Hepatocyte (in vitro differentiated cells): Measurements from ENCODE around the gene CWF19L1. TPM values are rescaled to one million over a fixed set of nuclear protein-coding genes. Genes with fewer than 3 reads are reported as not detected.

ENCODE experiments used
- DNase-seq: peaks from one replicate; pipeline ENCODE4 v3.0.0-alpha.2; 2016; ENCODE audit warnings: low spot score
- H2AFZ ChIP-seq: fragments of 200-600 bp; sonication (generic); 2 replicates; pipeline ENCODE4 v1.6.0; 2016; ENCODE audit warnings: antibody characterized with exemption, mild to moderate bottlenecking
- H3K27ac ChIP-seq: fragments of 200-600 bp; sonication (generic); 2 replicates; pipeline ENCODE4 v1.5.1; 2016; ENCODE audit warnings: mild to moderate bottlenecking
- H3K27me3 ChIP-seq: fragments of 200-600 bp; sonication (generic); 2 replicates; pipeline ENCODE4 v1.6.1; 2016
- H3K36me3 ChIP-seq: fragments of 200-600 bp; sonication (generic); replicated peaks from 2 replicates; pipeline ENCODE4 v1.5.1; 2016; ENCODE audit warnings: low read depth; ENCODE audit not compliant: insufficient read depth
- H3K4me1 ChIP-seq: fragments of 200-600 bp; sonication (generic); 2 replicates; pipeline ENCODE4 v1.5.1; 2016; ENCODE audit warnings: mild to moderate bottlenecking, moderate library complexity; ENCODE audit not compliant: insufficient read depth
- H3K4me2 ChIP-seq: fragments of 200-600 bp; sonication (generic); 2 replicates; pipeline ENCODE4 v1.6.0; 2016
- H3K4me3 ChIP-seq: fragments of 200-600 bp; sonication (generic); 2 replicates; pipeline ENCODE4 v1.5.1; 2016; ENCODE audit warnings: mild to moderate bottlenecking
- H3K79me2 ChIP-seq: fragments of 200-600 bp; sonication (generic); 2 replicates; pipeline ENCODE4 v1.6.0; 2017; ENCODE audit warnings: mild to moderate bottlenecking
- H3K9me2 ChIP-seq: fragments of 200-600 bp; sonication (generic); replicated peaks from 2 replicates; pipeline ENCODE4 v1.6.0; 2017; ENCODE audit warnings: mild to moderate bottlenecking; ENCODE audit not compliant: insufficient read depth
- H3K9me3 ChIP-seq: fragments of 200-600 bp; sonication (generic); 2 replicates; pipeline ENCODE4 v1.5.1; 2016; ENCODE audit warnings: low read depth, mild to moderate bottlenecking
- H4K20me1 ChIP-seq: fragments of 200-600 bp; sonication (generic); 2 replicates; pipeline ENCODE4 v1.6.0; 2016; ENCODE audit warnings: mild to moderate bottlenecking; ENCODE audit not compliant: insufficient read depth, poor library complexity, severe bottlenecking
- CTCF ChIP-seq: fragments of 200-600 bp; sonication (generic); IDR thresholded peaks from 2 replicates; pipeline ENCODE4 v1.5.1; 2016; ENCODE audit warnings: antibody characterized with exemption, mild to moderate bottlenecking; ENCODE audit not compliant: poor library complexity
- EZH2 ChIP-seq: fragments of 200-600 bp; sonication (generic); IDR thresholded peaks from 2 replicates; pipeline ENCODE4 v1.6.1; 2016; ENCODE audit warnings: antibody characterized with exemption, mild to moderate bottlenecking, borderline replicate concordance
- EZH2phosphoT487 ChIP-seq: fragments of 200-600 bp; sonication (generic); IDR thresholded peaks from one replicate; pipeline ENCODE4 v1.6.1; 2018; ENCODE audit warnings: antibody characterized with exemption, mild to moderate bottlenecking, low read depth, moderate library complexity; ENCODE audit not compliant: unreplicated experiment, severe bottlenecking
- WGBS: methylation state at CpG from one replicate; pipeline ENCODE4 v1.1.6; 2016; ENCODE audit warnings: low lambda C conversion rate; ENCODE audit errors: missing lambda C conversion rate; 5-methylcytosine and 5-hydroxymethylcytosine counted together
- polyA plus RNA-seq: library from polyadenylated mRNA; unstranded; fragments of >200 nt; fragmentation: Nextera tagmentation; extraction: Ambion mirVana; gene quantifications from 2 replicates; pipeline ENCODE4 v1.2.1, GENCODE V29; 2016
- total RNA-seq: library from RNA; depleted of rRNA; stranded (reverse); fragments of >200 nt; gene quantifications from 2 replicates; pipeline ENCODE4 v1.2.3, GENCODE V29; 2014

The CWF19L1 gene
- total and polyA plus RNA-seq, 2 experiments from 2014 or later, result 12.2 to 22.8 TPM

DNA sequence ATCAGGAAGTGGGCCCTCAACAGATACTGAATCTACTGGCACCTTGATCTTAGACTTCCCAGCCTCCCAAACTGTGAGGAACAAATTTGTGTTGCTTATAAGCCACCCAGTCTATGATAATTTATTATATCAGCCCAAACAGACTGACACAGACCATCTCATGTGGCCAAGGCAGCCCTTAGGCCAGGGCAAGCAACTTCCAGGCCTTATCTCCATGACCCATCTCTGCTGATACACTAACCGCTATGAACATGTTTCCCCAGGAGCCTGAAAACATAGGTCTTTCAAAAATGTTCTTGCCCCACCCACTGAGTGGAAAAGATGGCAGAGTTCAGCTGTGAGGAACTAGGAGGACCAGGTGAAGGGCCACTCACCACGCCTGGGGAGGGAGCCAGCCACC, 22.2 kb upstream of the CWF19L1 start:
- no peak overlapping the region for H3K4me3 ChIP-seq
- no peaks in the 10 kb centered on the region for H3K9me3 ChIP-seq
- no peak for TF ChIP-seq CTCF
- no peak for TF ChIP-seq EZH2phosphoT487
- no peak for TF ChIP-seq EZH2
- H3K9me2 ChIP-seq, result no peaks in the 10 kb centered on the region
- DNase-seq, result no peak
- H3K36me3 ChIP-seq, result no peaks in the 10 kb centered on the region
- H3K27me3 ChIP-seq, result no peaks in the 10 kb centered on the region
- H3K4me1 ChIP-seq, result peaks cover 5% of the 10 kb centered on the region
- H3K27ac ChIP-seq, result no peak overlapping the region
- H3K4me2 ChIP-seq, result no peak overlapping the region
- WGBS, result 75% methylated on average over 2 of the region's 2 CpGs
- no peaks in the 10 kb centered on the region for H4K20me1 ChIP-seq
- peaks cover 12% of the 10 kb centered on the region for H3K79me2 ChIP-seq
- H2AFZ ChIP-seq, result no peak overlapping the region

DNA sequence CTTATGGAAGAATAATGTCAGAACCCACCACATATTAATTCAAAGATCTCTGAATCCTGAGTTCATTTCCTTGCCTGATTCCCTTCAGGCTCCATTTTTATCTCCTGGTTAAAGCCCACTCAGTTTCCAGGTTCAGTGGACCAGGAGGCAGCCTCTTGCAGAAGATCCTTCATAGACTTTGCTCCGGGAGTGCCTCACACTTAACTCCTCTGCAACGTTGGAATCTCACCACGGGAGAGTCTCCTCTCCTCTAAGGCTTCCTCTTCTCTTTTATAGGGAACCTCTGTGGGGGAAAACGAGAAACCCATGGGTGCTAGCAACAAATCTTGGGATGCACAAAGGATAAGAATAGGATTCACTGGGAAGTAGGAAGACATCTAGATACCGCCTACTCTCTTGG, 20.8 kb upstream of the CWF19L1 start:
- H3K27ac ChIP-seq, result peak overlapping the region; percentile 26
- H3K4me2 ChIP-seq, result no peak overlapping the region
- no peaks in the 10 kb centered on the region for H3K36me3 ChIP-seq
- 79% methylated on average over 5 of the region's 5 CpGs for WGBS
- H3K9me2 ChIP-seq, result no peaks in the 10 kb centered on the region
- peaks cover 26% of the 10 kb centered on the region for H3K79me2 ChIP-seq
- H3K4me1 ChIP-seq, result peaks cover 5% of the 10 kb centered on the region
- no peak overlapping the region for H3K4me3 ChIP-seq
- H3K9me3 ChIP-seq, result no peaks in the 10 kb centered on the region
- H2AFZ ChIP-seq, result no peak overlapping the region
- no peaks in the 10 kb centered on the region for H4K20me1 ChIP-seq
- TF ChIP-seq CTCF (no peak), EZH2phosphoT487 (no peak), EZH2 (no peak)
- H3K27me3 ChIP-seq, result no peaks in the 10 kb centered on the region
- no peak for DNase-seq

DNA sequence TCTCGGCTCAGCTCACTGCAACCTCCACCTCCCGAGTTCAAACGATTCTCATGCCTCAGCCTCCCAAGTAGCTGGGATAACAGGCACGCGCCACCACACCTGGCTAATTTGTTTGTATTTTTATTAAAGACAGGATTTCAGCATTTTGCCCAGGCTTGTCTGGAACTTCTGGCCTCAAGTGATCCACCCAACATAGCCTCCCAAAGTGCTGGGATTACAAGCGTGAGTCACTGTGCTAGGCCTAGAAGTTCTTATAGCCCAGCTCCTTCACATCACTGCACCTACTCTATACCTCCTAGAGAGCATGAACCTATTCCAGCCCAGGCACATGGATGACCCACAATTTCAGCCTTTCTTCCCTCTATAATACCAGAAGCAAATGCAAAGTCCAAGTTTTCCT, 20.3 kb upstream of the CWF19L1 start:
- Histone ChIP-seq H3K79me2 (peaks cover 30% of the 10 kb centered on the region), H3K4me2 (no peak overlapping the region), H3K27me3 (no peaks in the 10 kb centered on the region), H3K4me1 (peaks cover 3% of the 10 kb centered on the region), H4K20me1 (no peaks in the 10 kb centered on the region), H3K4me3 (no peak overlapping the region), H3K9me3 (no peaks in the 10 kb centered on the region), H3K36me3 (no peaks in the 10 kb centered on the region), H3K9me2 (no peaks in the 10 kb centered on the region), H3K27ac (no peak overlapping the region), H2AFZ (no peak overlapping the region)
- WGBS, result 99% methylated on average over 6 of the region's 6 CpGs
- DNase-seq, result no peak
- TF ChIP-seq EZH2 (no peak), CTCF (no peak), EZH2phosphoT487 (no peak)
